IPS-18c (cell line): ENCODE measurements around the gene C4orf33.
"Not testable (repeated sequence)": the region's sequence is repeated elsewhere in the genome, so short reads cannot be mapped to it uniquely, and the experiment has no call there.

Experiments
- H3K4me3 ChIP-seq: 2 replicates; pipeline ENCODE4 v1.7.0; 2013; ENCODE audit warnings: low read depth, mild to moderate bottlenecking, low read length, moderate library complexity; ENCODE audit not compliant: insufficient read depth
- H3K9me3 ChIP-seq: one replicate; pipeline ENCODE4 v1.6.1; 2013; ENCODE audit warnings: mild to moderate bottlenecking, low read length, moderate library complexity; ENCODE audit not compliant: control insufficient read depth, insufficient read depth

Gene C4orf33, protein sequence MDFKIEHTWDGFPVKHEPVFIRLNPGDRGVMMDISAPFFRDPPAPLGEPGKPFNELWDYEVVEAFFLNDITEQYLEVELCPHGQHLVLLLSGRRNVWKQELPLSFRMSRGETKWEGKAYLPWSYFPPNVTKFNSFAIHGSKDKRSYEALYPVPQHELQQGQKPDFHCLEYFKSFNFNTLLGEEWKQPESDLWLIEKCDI

DNA sequence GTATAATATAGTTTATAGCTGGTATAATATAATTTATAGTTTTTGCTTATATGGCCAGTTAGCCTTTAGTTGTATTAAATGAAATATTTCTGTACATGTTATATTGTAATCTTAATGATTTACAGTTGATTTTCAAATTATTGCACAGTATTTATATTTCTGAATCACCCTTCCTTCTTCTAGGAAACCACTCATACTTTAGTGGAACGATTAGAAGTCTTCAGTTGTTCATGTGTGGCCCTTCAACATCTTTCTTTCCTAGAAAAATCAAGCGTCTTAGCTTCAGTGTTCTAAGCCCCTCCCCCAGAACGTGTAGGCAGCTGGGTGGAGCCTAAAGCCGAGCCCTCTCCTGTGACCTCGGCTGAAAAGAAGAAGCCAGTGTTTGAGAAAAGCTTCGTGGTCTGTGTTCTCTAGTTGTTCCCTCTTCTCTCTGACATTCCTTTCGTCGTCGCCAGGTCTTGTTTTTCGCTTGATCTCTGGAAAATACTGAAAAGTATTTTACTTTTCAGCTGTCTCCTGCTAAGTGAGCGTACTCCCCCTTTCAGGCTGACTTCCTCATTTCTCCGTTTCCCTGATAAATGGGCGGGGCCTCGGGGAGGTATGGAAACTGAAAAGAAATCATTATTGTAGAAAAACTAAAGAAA is at the start of gene C4orf33:
C4orf33 (plus strand) TSS at position 342 of the 644 bp plus-strand sequence. CDS start 6,459 bp downstream, outside the sequence.
- Histone ChIP-seq H3K9me3 (no peaks in the 10 kb centered on the region), H3K4me3 (peak within 1 kb of the TSS; percentile 75)

DNA sequence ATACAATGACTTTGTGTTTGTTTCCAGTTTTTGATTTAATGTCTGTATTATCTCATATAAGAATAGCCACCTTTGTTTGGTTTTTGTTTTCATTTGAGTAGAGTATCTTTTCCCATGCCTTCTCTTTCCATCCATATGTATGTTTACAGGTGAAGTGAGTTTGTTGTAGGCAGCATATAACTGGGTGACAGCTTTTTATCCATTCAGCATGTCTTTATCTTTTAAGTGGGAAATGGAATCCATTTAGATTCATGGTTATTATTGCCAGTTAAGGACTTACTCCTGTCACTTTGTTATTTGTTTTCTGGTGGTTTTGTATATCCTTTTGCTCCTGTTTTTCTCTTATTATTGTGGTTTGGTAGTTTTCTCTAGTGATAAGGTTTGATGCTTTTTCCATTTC is 36.9 kb upstream of the C4orf33 start:
- H3K9me3 ChIP-seq, result peaks cover 14% of the 10 kb centered on the region

DNA sequence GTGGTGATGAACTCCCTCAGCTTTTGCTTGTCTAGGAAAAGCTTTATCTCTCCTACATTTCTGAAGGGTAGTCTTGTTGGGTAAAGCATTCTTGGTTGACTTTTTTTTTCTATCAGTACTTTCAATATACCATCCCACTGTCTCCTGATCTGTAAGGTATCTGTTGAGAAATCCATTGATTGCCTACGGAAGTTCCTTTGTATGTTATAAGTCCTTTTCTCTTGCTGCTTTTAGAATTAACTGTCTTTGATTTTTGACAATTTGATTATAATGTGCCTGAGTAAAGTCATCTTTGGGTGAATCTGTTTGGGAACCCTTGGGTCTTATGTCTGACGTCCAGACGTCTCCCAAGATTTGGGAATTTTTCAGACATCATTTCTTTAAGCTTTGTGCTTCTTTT is 33.4 kb upstream of the C4orf33 start:
- Histone ChIP-seq H3K9me3 (peaks cover 8% of the 10 kb centered on the region), H3K4me3 (no peak overlapping the region)

More for the DNA sequence above, 36.9 kb upstream of the C4orf33 start:
- H3K4me3 ChIP-seq, result no peak overlapping the region

DNA sequence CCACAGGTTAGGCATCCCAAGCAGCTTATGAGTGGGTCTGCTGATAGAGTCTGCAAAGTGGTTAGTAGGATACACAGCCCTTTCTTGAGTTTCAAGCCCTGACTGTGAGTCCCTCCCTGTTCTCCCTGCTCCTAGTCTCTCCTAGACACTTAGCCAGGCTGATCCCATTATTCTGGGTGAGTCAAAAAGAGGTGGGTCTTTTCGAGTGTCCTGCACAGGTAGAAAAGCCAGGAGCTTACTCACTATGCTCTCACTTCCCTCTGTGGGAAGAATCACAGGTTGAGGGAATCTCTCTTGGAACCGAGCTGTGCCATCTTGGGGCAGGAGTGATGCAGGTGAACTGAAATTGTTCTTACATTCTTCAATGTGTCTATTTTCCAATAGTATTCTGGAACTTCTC is 32.3 kb upstream of the C4orf33 start:
- H3K4me3 ChIP-seq, result no peak overlapping the region
- H3K9me3 ChIP-seq, result peaks cover 5% of the 10 kb centered on the region

DNA sequence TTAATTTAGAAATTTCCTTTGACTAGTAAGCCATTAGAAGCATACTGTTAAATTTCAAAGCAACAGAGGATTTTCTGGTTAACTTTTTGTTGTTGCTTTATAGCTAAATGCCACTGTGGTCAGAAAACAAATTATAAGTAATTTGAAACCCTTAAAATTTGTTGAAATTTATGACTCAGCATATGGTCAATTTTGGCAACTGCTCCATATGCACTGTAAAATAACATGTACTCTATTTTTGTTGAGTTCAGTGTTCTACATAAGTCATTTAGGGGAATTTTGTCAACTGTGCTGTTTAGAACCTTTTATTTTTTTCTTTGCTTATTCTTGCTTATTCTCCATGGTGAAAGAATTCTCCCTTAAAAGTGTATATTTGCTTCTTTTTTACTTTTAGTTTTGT is 31.2 kb upstream of the C4orf33 start:
- peaks cover 5% of the 10 kb centered on the region for H3K9me3 ChIP-seq
- no peak overlapping the region for H3K4me3 ChIP-seq

DNA sequence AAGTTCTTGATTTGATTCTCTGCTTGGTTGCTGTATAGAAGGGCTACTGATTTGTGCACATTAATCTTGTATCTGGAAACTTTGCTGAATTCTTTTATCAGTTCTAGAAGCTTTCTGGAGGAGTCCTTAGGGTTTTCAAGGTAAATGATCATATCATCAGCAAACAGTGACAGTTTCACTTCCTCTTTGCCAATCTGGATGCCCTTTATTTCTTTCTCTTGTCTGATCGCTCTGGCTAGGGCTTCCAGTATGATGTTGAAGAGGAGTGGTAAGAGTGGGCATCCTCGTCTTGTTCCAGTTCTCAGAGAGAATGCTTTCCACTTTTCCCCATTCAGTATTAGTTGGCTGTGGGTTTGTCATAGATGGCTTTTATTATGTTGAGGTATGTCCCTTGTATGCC is 26.4 kb upstream of the C4orf33 start:
- H3K9me3 ChIP-seq, H3K4me3 ChIP-seq: not testable (repeated sequence)

DNA sequence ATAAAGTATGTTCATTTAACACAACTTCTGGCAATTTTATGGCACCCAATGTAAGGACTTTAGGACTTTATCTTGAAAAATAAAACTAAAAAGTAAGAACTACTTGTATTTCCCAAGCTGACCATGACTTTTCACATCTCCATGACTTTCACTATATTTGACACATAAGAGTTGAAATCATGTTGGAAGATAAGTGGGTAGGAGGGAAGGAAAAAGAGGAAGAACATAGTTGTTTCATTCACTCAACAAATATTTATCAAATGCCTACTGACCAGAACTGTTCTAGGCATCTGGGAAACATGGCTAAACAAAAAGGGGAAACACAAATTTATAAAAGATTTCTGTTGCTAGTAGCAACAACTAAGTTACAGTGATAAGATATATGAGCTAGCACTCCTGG is 18.6 kb upstream of the C4orf33 start:
- Histone ChIP-seq H3K9me3 (peaks cover 11% of the 10 kb centered on the region), H3K4me3 (no peak overlapping the region)

DNA sequence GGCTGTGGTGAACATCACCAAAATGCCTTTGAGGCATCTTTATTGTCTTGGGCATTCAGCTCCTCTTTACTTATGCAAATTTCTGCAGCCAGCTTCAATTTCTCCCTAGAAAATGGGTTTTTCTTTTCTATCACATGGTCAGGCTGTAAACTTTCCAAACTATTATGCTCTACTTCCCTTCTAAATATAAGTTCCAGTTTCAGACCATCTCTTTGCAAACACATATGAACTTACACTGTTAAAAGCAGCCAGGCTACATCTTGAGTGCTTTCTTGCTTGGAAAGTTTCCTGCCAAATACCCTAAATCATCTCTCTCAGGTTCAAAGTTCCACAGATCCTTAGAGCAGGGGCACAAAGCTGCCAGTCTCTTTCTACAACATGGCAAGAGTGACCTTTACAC is 15.8 kb upstream of the C4orf33 start:
- H3K4me3 ChIP-seq, result no peak overlapping the region
- H3K9me3 ChIP-seq, result peaks cover 11% of the 10 kb centered on the region

DNA sequence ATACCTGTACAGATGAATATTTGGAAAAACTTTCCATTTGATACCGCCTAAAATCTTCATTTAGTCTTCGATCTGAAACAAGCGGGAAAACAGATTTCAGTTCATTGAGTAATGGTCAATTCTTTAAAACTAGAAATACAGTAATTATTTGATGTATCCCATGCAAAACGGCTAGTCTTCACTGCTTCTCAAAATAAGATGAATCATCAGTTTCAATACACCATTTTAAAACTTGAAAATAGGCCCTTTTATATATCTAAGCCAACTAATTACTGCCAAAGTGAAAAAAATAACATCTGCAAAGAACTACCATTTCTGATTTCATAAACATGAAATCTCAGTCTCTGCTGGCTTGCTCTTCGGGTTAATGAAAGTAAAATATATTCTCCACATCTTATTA is 13.7 kb upstream of the C4orf33 start:
- Histone ChIP-seq H3K9me3 (peaks cover 11% of the 10 kb centered on the region), H3K4me3 (no peak overlapping the region)

DNA sequence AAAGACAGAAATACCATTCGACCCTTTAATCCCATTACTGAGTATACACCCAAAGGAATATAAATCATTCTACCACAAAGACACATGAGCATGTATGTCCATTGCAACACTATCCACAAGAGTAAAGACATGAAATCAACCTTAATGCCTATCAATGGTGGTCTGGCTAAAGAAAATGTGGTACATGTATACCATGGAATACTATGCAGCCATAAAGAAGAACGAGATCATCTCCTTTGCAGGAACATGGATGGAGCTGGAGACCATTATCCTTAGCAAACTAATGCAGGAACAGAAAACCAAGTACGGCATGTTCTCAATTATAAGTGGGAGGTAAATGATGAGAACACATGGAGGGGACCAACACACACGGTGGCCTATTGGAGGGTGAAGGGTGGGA is 10.5 kb upstream of the C4orf33 start:
- no peak overlapping the region for H3K4me3 ChIP-seq
- H3K9me3 ChIP-seq, result peaks cover 2% of the 10 kb centered on the region

DNA sequence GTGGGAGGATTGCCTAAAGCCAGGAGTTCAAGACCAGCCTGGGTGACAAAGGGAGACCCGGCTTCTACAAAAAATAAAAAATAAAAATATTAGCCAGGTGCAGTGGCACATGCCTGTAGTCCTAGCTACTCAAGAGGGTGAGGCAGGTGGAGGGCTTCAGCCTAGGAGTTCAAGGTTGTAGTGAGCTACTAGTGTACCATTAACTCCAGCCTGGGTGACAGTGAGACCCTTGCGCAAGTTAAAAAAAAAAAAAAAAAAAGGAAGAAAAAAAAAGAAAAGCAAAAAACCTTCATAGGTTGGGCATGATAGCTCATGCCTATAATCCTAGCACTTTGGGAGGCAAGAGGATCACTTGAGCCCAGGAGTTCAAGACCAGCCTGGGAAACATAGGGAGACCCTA is 8.4 kb upstream of the C4orf33 start:
- Histone ChIP-seq H3K4me3 (no peak overlapping the region), H3K9me3 (no peaks in the 10 kb centered on the region)

DNA sequence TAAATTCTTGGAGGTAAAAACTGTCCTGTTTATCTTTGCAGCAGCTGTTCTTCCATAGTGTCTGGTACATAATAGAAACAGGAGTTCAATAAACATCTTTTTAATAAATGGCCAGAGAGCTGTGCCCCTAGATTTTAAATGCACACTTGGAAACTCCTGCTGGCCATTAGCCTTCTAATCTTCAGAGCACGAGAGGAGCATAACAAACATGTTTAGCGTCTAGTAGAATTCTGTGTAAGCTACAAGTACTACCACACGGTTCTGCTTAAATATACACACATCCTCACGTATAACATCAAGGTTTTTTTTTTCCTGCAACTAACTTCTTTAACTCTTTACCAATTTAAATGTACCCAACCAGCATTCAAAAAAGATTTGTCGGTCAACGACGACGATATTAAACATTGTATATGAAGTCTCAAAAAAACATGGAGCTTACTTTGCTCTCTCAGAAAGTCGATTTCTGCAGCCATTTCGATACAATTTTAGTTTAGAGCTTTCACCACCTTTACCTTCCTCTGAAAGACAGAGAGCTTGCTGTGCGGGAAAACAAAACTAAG is 3.2 kb upstream of the C4orf33 start:
- Histone ChIP-seq H3K4me3 (peak overlapping the region; percentile 96), H3K9me3 (no peaks in the 10 kb centered on the region)

DNA sequence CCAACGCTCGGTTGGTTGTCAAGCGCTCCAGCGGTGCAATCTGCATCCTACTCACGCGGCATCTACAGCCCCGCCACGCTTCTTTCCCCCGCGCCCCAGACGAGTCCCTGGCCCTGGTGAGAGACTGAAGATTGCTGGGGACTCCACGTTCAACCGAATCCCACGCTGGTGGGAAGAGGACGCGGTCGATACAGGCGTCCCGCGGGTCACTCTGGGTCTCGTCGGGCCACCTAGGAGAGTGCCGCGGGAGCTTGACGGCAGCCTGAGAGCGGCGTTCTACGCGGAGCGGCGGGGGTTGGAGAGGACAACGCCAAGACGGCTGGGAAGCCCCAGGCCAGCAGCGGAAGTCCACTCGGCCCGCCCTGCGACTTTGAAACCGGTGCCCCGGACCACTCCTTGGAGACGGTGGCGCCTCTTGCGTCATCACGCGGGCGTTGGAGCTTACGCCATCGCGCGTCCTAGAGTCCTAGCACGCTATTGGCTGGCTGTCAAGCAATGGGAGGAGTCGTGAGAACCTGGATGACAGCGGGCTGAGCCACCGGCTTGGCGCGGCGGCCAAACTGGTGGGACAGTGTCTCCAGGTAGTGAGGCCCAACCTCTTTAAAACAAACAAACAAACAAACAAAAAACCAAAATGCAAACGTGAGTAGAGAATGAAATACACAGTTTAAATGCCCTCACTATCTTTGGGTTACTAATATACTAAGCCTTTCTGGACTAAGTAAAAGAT is 2.6 kb upstream of the C4orf33 start, which contains the start of gene SCLT1:
SCLT1 (minus strand) TSS at position 349 of the 730 bp plus-strand sequence. CDS start 436 bp downstream, outside the sequence.
- Histone ChIP-seq H3K4me3 (peak within 1 kb of the TSS; percentile 96), H3K9me3 (no peaks in the 10 kb centered on the region)

DNA sequence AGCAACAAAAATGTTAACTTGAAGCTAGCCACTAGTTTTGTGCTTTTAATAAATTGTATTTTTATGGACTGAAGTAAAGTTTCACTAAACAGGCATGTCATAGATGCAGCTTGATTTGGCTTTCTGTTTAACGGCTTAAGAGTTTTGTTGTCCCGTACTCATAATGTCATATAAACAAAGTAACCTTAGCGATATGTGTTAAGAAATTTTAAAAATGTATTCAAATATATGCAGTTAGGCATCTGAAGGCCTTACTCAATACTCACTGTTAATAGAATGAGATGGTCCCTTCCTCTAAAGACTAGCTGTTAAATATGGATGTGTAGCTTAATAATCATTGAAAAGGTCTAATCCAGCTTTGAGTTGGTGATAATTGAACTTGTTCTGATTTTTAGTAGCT is 1.6 kb upstream of the C4orf33 start:
- Histone ChIP-seq H3K4me3 (no peak overlapping the region), H3K9me3 (no peaks in the 10 kb centered on the region)

DNA sequence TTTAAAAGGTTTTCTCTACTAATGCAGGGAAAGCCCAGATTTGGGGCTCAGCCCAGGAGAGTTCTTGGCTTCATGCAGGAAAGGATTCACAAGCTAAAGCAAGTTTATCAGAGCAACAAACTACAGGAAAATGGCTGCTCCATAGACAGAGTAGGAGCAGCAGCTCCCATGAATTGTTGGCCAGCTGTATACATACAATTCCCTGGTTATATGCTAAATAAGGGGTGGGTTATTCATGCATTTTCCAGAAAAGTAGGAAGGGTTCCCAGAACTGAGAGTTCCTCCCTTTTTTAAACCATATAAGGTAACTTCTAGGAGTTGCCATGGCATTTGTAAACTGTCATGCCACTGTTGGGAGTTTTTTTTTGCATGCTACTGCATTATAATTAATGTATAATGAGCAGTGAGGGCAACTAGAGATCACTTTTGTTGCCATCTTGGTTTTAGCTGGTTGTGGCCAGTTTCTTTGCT is 2.6 kb downstream of the C4orf33 start:
- H3K4me3 ChIP-seq, result no peak overlapping the region
- H3K9me3 ChIP-seq, result no peaks in the 10 kb centered on the region

DNA sequence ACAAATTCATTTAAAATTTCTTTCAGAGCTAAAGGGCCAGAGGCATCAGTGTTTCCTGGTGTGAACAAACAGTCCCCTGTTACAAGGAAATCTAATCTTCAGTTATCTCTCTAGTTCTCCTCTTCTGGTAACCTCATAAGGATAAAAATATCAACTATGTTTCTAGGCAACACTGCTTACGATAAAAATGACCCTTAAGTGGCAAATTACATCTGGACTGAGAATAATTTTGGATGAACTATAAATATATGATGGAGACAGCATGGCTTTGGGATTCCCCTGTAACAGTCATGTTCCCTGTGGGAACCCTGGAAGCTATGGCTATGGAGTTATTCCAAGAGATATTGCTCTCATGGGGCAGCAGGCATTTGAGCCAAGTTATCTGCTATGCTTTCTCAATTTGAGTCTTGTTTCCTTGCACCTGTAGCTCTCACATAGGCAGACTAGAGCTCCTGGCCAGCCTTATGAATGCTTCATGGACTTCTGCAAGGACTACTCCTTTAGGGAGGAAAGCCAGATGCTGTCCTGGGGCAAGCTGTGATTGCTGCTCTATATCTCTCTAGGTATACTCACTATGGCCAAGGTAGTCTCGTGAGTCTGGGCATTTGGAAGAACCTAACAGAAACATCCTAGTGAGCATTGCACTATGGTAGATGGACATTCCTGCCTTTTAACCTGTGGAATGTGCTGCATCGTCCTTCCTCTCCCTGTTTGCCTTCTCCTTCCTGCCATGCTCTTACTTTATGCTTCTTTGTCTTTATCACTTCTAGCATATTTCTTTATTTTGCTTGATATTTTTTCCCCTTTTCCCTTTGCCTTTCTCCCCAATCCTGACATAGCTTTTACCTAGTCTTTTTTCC is 14.2 kb downstream of the C4orf33 start:
- Histone ChIP-seq H3K9me3 (no peaks in the 10 kb centered on the region), H3K4me3 (no peak overlapping the region)

DNA sequence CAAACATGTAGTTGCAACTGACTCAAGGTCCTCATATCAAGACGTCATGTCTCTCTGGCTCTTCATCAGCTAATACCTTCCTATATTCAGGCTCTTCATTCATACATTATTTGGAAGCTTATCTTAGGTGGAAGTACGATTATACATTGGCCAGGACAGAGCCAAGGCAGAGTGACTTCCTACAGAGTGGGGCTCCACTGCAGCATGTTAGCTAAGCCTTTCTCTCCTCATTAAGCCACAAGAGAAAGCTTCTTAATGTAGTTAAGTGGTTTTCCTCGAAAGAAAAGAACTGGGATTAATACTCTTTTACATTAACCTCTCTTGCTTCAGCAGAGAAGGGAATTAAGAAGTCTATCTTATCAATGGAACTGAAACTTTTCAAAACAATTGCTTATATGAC is 15.0 kb downstream of the C4orf33 start:
- no peak overlapping the region for H3K4me3 ChIP-seq
- H3K9me3 ChIP-seq, result no peaks in the 10 kb centered on the region
